GM21528 (cell line): ENCODE measurements around the gene DENND4C.
"Not testable (repeated sequence)": the region's sequence is repeated elsewhere in the genome, so short reads cannot be mapped to it uniquely, and the experiment has no call there.

ENCODE experiments used
- ATAC-seq: cut with Tn5 transposase; IDR thresholded peaks from one replicate; pipeline ENCODE4 v1.9.1; 2021; ENCODE audit warnings: mild to moderate bottlenecking, moderate library complexity; ENCODE audit not compliant: unreplicated experiment, low FRiP score

DENND4C gene

DNA sequence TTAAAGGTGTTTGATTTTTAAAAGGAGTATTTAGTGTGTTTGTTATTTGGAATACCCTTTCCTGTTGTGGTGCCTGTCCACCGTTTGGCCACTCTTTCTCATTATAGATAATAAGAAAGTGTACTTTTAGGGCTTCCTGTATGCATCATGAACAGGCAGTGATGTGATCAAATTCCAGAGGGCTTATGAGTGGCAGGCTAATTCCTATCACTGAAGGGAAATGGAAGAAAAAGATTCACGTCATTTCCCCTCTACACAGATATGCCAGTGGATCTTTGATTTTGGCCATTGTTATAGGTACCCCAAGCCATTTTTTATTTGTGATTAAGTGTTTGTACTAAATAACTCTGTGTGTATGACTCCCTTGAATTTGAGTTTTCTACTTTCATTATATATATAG is 112.5 kb downstream of the DENND4C start:
- ATAC-seq = no peak

DNA sequence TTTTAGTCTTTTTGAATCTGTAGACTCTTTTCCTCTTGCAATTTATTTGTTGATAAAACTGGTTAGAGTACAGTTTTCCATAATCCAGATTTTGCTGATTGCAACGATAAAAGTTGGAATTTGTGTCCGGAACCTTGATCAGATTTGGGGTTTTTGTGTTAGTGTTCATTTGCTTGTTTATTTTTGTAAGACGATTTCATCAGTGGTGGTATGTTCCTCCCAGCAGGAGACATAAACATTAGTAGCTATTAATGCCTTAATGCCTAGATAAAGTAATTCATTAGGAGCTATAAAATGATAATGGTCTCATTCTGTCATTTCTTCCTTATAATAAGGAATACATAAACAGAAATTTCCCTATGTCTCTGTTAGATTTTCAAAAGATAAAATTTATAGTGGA is 128.2 kb downstream of the DENND4C start:
- no peak for ATAC-seq

DNA sequence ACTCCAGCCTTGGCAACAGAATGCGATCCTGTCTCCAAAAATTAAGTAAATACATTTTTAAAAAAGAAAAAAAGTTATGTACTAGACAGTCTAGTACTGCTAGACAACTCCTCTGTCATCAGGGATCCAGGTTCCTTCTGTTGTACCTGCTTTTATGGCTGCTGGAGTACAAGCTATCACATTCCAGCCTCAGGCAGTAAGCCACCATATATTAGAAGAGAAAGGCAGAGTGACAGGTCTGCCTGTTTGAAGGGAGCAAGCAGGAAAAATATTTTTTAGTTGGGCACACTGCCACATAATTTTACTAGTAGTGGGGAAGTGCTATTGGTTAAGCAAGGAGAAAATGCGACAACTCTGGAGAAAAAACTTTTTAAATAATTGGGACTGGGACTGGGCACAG is 138.6 kb downstream of the DENND4C start:
- ATAC-seq = no peak

DNA sequence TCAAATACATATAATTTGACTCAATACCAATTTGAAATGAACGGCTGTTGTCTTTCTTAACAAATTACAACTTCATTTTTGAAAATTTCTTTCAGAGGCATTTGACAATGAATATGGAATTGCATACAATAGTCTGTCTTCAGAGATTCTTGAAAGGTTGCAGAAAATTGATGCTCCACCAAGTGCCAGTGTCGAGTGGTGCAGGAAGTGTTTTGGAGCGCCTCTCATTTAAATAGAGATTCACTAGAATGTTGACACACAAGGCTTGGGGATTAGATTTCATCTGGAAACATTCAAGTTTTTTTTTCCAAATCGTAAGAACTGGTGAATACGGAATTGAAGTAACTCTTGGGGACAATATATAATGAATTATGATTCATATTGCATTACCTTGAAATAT is 141.4 kb downstream of the DENND4C start:
- no peak for ATAC-seq

DNA sequence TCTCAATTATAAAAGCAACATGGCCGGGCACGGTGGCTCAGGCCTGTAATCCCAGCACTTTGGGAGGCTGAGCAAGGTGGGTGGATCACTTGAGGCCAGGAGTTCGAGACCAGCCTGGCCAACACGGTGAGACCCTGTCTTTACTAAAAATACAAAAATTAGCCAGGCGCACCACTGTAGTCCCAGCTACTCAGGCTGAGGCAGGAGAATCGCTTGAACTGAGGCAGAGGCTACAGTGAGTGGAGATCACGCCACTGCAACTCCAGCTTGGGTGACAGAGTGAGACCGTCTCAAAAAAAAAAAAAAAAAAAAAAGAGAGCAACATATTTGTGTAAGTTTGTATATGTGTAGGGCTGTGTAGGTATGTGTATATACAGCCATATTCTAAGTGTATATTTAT is 142.1 kb downstream of the DENND4C start:
- no peak for ATAC-seq

DNA sequence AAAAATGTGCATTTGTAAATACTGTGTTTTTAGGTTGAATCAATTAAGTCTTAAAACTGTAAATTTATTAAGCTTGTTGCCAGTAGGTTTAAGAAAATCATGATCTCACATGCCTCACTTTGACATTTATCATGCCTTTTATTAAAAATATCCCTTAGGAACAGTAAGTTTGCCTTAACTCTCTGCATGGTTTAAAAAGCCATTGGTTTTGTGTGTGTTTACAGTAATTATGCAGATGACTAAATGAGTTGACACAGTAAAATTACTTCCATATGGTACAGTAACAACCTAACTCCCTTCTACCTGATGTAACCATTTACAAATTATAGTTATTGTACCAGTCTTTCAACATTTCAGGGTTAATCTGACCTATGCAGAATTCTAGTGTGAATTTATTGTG is 143.0 kb downstream of the DENND4C start:
- no peak for ATAC-seq

DNA sequence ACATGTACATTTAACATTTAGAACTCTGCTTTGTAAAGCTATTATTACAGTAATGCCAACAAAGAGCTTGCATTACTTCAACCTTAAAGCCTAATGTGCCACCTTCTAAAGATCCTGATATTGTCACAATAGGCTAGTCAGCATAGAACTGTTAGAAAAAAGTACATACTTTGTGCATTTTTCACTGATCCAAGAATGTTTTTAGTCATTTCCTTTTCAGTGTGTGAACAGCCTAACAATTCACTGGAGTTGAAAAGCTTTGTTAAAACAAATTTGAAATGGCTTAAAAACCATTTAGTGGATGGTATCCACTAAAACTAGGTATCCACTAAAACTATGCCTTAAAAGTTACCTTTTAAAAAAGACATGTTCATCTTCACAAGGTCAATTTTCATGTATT is 145.0 kb downstream of the DENND4C start:
- ATAC-seq = no peak

DNA sequence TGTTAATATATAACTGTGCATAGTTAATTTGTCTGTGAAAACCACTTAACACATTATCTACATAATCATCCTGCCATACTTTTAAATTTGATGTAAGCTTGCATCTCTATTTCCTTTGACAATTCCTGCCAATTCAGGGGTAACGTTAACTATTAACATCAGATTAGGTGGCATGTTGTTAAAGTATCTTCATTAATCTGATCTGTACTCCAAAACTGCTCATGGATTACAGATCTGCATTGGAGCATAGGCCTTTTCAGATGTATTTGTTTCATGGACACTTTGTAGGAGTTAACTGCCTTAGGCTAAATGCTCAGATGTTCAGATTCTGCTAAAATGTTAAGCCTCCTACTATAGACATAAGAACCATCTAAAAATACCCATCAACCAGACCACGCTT is 146.4 kb downstream of the DENND4C start:
- no peak for ATAC-seq

DNA sequence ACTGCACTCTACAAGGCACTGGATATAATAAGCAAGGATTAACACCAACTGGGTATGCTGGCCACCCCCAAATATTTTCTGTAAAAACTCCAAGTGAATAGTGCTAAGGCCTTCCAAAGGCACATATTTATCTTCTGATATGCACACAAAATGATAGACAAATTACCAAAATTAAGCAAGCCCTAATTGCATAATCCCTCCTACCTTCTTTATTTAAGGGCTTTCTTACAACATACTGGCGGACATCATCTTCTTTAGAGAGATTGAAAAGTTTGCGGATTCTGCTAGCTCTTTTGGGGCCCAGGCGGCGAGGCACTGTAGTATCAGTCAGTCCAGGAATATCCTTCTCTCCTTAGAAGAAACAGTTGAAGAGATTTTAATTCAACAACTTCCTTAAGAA is 147.7 kb downstream of the DENND4C start:
- ATAC-seq = no peak

DNA sequence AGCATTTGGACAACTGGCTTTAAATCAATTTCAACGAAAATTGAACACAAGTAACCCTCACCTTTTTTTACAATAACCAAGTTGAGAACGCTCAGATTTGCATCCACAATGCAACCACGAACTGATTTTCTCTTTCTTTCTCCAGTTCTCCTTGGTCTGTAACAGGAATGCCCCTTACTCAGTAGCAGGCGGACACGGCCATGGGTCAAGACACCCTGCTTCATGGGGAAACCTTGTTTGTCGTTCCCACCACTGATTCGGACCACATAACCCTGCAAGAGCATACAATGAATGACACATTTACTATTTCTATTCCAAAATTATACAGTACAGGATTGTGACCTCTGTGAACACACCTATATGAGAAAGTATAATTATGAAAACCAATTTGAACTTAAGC is 148.2 kb downstream of the DENND4C start:
- no peak for ATAC-seq

DNA sequence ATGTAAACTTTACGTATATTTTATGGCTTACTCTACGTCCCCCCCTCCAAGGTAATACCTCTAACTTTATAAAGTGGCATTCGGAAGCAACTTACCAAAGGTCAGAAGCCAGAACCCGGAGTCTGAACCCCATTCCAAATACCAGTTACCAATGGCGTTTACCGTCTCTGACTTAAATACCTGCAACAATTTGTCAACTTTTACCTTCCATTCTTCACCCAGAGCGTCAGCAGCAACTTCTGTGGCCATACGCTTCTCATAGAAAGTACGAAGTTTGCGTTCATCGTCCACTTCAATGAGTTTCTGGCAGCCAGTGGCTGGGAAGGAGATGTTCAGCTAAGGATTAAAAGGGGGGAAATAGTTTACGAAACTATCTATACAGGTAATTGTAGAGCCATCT is 148.8 kb downstream of the DENND4C start:
- ATAC-seq = no peak

DNA sequence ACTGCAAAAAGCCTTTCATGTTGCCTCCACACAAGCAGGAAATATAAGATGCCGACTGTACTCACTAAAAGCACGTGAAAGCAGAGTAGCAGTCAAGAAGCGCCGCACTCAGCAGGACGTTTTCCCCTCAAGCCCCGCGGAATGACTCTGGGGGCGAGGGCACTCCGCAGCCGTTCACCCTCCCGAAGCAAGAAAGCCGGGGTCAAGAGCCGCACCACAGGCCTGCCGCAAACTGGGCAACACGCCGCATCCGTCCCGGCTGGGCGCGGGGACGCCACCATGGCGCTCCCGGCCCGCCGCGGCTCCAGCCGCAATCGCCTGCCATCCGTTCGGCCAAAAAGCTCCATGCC is 149.2 kb downstream of the DENND4C start:
- ATAC-seq = peak; percentile 38

DNA sequence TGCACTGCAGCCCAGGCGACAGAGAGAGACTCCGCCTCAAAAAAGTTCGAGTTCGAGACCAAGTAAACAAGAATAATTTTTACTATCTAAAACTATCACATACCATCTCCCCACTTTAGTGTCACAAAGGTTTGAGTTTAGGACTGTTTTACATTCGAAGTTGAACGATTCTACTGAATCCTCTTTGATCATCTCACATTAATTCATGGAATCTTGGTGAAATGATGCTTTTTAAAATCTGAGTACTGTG is 150.3 kb downstream of the DENND4C start:
- ATAC-seq = no peak

DNA sequence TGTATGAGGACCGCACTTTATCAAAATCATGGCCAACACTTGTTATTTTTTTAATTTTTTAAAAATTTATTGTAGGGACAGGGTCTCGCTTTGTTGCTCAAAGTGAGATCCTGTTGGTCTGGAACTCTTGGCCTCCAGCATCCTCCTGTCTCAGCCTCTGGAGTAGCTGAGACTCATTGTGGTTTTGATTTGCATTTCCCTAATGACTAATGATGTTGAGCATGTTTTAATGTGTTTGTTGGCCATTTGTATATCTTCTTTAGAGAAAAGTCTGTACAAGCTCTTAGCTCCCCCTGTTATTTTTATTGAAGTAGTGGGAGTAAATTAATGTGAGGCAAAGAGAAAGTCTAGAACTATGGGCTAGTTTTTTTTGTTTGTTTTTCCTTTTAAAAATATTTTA is 151.2 kb downstream of the DENND4C start:
- ATAC-seq = no peak

DNA sequence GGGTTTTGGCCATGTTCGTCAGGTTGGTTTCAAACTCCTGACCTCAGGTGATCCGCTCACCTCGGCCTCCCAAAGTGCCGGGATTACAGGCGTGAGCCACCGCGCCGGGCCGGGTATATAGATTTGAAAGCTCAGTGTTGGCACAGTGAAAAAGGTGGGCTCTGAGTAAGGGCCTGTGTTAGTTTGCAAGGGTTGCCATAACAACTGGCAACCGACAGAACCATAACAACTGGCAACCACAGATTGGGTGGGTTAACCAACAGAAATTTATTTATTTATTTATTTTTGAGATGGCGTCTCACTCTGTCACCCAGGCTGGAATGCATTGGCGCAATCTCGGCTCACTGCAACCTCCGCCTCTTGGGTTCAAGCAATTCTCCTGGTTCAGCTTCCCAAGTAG is 154.7 kb downstream of the DENND4C start:
- ATAC-seq = not testable (repeated sequence)

DNA sequence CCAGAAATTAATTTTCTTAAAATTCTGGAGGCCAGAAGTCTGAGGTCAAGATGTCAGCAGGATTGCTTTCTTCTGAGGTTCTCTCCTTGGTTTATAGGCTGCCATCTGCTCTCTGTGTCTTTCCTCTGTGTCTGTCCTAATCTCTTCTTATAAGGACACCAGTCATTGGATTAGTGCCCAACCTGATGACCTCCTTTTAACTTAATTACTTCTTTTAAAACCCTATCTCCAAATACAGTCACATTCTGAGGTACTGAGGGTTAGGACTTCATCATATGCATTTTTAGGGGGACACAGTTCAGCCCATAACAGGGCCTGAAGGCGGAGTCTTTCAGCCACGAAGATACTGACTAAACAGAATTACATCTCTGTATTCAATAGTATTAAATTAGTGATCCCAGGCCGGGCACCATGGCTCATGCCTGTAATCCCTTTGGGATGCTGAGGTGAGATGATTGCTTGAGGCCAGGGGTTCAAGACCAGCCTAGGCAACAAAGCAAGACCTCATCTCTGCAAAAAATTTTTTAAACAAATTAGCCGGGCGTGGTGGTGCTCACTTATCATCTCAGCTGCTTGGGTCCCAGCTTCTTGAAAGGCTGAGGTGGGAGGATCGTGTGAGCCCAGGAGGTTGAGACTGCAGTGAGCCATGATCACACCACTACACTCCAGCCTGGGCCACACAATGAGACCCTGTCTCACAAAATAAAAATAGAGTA is 155.5 kb downstream of the DENND4C start:
- no peak for ATAC-seq

DNA sequence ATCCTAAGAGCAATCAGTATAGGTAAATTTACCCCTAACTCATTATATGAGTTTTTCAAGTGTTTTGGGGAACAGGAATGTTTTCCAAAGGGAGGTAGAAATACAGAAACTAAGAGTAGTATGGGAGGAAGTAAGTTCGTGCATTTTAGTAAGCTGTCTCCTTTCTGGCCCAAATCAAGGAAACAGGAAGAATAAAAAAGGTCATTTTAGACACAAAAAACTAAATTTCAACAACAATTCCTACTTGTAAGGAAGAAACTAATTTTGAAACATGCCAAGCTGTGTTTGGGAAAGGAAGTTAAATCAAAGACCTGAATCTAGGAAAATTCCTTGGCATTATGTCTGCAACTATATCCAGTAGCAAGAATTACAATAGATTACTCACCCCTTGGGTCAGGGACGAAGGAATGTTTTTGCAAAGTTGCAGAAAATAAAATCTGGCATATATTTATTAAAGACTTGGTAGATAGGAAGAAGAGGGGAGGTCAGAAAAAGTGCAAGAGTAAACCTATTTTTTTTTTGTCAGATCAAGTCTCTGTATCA is 156.1 kb downstream of the DENND4C start:
- ATAC-seq = no peak

DNA sequence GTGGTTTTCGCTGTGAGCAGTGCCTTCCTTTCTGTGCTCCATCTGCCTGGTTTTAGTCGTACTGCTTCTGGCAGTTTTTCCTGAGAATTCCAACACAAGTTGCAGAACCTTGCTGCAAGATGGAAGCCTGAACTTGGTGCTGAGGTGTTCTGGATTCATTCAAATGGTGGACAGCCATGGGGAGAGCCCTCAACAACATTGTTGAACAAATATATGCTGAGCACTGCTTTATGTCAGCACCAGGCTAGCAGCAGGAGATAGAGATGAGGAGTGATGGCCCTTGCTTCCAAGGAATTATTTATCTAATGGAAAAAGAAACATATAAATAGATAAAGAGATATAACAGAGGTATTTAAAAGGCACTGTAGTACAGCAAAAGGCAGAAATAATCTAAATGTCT is 156.8 kb downstream of the DENND4C start:
- ATAC-seq = no peak

DNA sequence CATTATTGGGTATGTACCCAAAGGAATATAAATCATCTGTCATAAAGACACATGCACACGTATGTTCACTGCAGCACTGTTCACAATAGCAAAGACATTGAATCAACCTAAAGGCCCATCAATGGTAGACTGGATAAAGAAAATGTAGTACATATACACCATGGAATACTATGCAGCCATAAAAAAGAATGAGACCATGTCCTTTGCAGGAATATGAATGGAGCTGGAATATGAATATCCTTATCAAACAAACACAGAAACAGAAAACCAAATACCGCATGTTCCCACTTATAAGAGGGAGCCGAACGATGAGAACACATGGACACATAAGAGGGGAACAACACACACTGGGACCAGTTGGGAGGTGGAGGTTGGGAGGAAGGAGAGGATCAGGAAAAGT is 159.0 kb downstream of the DENND4C start:
- not testable (repeated sequence) for ATAC-seq

DNA sequence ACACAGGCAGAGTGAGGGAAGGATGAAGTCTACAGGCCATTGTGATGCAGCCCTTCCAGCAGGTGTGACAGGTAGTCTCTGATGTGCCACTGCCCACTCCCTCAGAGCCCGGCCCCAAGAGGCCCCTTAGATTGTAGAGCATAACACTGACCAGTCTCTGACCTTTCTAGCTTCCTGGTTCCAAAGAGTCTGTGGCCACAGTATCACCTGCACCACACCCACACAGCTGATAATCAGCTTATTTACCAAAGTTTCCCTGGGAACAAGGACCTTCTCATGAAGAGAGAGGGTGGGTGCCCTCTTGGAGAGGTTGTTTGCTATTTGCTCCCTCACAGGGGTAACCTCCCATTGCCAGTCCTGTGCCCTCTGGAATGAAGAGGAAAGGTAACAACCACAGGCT is 167.4 kb downstream of the DENND4C start:
- ATAC-seq = no peak

DNA sequence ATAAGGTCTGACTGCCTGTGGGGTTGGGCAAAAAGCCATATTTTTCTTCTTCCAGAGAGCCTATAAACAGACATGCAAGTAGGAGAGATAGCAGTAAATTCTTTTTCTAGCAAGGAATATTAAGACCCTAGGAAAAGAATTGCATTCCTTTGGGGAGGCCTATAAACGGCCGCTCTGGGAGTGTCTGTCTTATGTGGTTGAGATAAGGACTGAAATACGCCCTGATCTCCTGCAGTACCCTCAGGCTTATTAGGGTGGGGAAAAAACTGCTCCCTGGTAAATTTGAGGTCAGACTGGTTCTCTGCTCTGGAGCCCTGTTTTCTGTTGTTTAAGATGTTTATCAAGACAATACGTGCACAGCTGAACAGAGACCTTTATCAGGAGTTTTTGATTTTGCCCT is 172.7 kb downstream of the DENND4C start:
- ATAC-seq = not testable (repeated sequence)

DNA sequence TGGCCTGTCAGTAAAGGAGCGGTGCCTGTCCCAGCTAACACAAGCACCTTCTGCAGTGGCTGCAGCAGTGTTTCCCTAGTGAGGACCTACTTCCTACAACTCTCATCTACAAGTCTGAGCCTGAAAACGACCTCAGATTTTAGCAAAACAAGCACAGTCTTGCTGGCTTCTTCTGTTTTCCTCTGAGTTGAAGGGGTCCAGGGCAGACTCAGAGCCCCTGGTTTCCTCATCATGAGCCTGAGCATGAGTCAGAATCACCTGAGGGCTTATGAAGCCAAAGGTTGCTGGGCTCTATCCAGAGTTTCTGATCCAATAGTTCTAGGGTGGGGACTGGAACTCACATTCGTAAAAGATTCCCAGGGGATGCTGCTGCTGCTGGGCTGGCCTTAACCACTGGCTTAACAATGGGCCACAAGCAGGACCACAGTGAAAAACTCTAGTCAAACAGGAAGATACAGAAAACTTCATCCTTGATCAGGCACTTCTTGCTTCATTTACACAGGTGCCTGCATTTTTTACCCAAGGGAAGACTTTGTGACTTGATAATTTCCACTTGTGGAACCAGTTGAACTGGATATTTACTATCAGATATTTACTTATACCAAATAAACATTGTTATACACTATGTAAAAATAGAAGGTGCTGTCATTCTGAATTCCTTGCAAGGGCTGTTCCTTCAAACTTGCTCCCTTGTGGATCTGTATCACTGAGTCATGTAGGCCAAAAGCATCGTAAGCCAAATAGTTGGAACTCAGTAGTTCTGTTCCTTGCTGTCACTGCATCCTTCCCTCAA is 174.0 kb downstream of the DENND4C start:
- no peak for ATAC-seq
